PC-9 (cell line): Measurements from ENCODE around the gene IKZF1. TPM values are rescaled to one million over a fixed set of nuclear protein-coding genes. Genes with fewer than 3 reads are reported as not detected.

Experiments used
- BruUV-seq: library from RNA; stranded (reverse); fragments of 400-500 nt; replicated peaks from 2 replicates; lab custom pipeline; 2021; lab: Mats Ljungman, UMichigan
- CTCF ChIA-PET: fragments of 300-600 bp; sonication (Branson Sonifier 250); formaldehyde crosslinking; loops from one replicate; lab custom pipeline; 2022; ENCODE audit warnings: antibody characterized with exemption; lab: Charles Lee
- POLR2A ChIA-PET: fragments of 300-600 bp; sonication (Branson Sonifier 250); formaldehyde crosslinking; loops from one replicate; lab custom pipeline; 2022; ENCODE audit warnings: antibody characterized with exemption; ENCODE audit not compliant: unreplicated experiment; lab: Charles Lee
- DNase-seq, 2 experiments: peaks; one replicate each; pipeline versions ENCODE4 v3.0.0 to v3.0.0-alpha.2; 2015 to 2022; ENCODE audit warnings: mixed read lengths in 1 of 2
- H2AFZ ChIP-seq: fragments of 200-600 bp; sonication (generic); 2 replicates; pipeline ENCODE4 v1.8.1; 2017; ENCODE audit warnings: antibody characterized with exemption
- H3F3A ChIP-seq: fragments of 200-600 bp; sonication (generic); 2 replicates; pipeline ENCODE4 v1.8.1; 2017; ENCODE audit warnings: antibody characterized with exemption, mild to moderate bottlenecking, low read depth; ENCODE audit not compliant: insufficient read depth
- H3K27ac ChIP-seq: fragments of 200-600 bp; sonication (generic); 2 replicates; pipeline ENCODE4 v1.6.1; 2016; ENCODE audit warnings: mixed run types
- H3K27me3 ChIP-seq: fragments of 200-600 bp; sonication (generic); 2 replicates; pipeline ENCODE4 v1.6.1; 2016; ENCODE audit warnings: low read depth, mixed run types; ENCODE audit not compliant: insufficient read depth
- H3K36me3 ChIP-seq: fragments of 200-600 bp; sonication (generic); 2 replicates; pipeline ENCODE4 v1.6.1; 2016; ENCODE audit warnings: low read depth, mixed run types
- H3K4me1 ChIP-seq: fragments of 200-600 bp; sonication (generic); replicated peaks from 2 replicates; pipeline ENCODE4 v1.6.1; 2016; ENCODE audit warnings: mixed run types; ENCODE audit not compliant: insufficient read depth
- H3K4me2 ChIP-seq: fragments of 200-600 bp; sonication (generic); 2 replicates; pipeline ENCODE4 v1.6.1; 2017; ENCODE audit warnings: mixed run types
- H3K4me3 ChIP-seq: fragments of 200-600 bp; sonication (generic); 2 replicates; pipeline ENCODE4 v1.6.1; 2016; ENCODE audit warnings: mixed run types
- H3K79me2 ChIP-seq: fragments of 200-600 bp; sonication (generic); 2 replicates; pipeline ENCODE4 v1.6.1; 2017; ENCODE audit warnings: low read depth, mixed run types
- H3K9me2 ChIP-seq: fragments of 200-600 bp; sonication (generic); 2 replicates; pipeline ENCODE4 v1.8.1; 2017; ENCODE audit warnings: mild to moderate bottlenecking; ENCODE audit not compliant: insufficient read depth
- H3K9me3 ChIP-seq: fragments of 200-600 bp; sonication (generic); 2 replicates; pipeline ENCODE4 v1.8.1; 2016; ENCODE audit warnings: low read depth; ENCODE audit not compliant: insufficient read depth
- H4K20me1 ChIP-seq: fragments of 200-600 bp; sonication (generic); 2 replicates; pipeline ENCODE4 v1.8.1; 2017; ENCODE audit not compliant: insufficient read depth
- EZH2 ChIP-seq: fragments of 200-600 bp; sonication (generic); IDR thresholded peaks from 2 replicates; pipeline ENCODE4 v1.8.0; 2017; ENCODE audit warnings: antibody characterized with exemption, low read depth
- intact Hi-C: fragments of 100-400 bp; cut with micrococcal nuclease; formaldehyde crosslinking; loops from one replicate; pipeline ENCODE4 v1.10.0; 2022; ENCODE audit not compliant: unreplicated experiment
- total RNA-seq: library from RNA; stranded (reverse); gene quantifications from 2 replicates; pipeline ENCODE4 v1.2.3, GENCODE V29; 2021
- TF ChIP-seq, protein P1 (sequence below): fragments of 200-600 bp; sonication (generic); conservative IDR thresholded peaks from 2 replicates; pipeline ENCODE4 v1.6.1; 2017; ENCODE audit warnings: mixed run types, antibody characterized with exemption, mild to moderate bottlenecking, moderate library complexity

Gene IKZF1
- total RNA-seq, 1 experiment from 2014 or later: not detected

DNA sequence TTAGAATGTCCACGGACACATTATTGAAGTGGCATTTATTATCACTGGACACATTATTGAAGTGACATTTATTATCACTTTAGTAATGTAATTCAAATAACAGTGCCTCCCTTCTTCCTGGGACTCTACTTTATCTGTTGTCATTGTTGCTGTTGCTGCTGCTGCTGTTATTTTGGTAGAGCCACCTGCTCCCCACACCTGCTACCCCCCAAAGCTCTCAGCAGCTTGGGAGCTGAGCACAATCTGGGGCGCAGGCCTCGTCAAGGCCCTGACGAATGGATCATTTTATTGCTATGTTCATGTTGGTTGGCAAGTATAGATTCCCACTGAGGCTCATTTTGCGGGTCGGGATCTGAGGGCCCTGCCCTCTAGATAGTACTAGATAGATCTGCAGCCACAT is 120.8 kb downstream of the IKZF1 start:
- Histone ChIP-seq H3F3A (no peaks in the 10 kb centered on the region), H3K9me2 (no peaks in the 10 kb centered on the region)
- intact Hi-C loops: no loop called here

DNA sequence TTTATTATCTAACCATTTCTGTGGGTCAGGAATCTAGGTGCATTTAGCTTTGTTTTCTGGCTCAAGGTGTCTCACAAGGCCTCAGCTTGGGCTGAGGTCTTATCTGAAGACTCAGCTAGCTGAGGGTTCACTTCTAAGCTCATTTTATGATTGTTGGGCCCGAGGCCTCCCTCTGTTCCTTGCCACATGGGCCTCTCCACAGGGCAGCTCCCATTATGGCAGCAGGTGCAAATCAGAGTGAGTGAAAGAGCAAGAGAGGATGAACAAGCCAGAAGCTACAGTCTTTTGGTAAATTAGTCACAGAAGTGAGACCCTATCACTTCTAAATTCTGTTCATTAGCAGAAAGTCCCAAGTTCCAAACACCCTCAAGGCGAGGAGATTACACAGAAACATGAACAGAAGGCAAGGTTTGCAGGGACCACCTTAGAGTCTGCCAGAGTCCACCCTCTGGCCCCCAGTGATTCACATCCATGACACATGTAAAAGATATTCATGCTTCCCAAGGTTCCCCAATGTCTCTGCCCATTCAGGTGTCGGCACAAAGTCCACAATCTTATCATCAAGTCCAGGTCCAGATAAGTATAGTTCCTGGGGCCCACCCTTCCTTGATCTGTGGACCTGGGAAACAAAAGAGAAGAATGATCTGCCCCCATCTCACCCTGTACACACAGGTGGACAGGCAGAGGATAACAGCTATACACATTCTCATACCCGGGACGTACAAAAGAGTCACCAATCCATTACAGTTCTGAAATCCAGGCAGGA is 121.9 kb downstream of the IKZF1 start:
- Histone ChIP-seq H3K9me3 (no peaks in the 10 kb centered on the region), H3K4me1 (no peaks in the 10 kb centered on the region), H3K27me3 (peaks cover 5% of the 10 kb centered on the region; the same call in 1 of the 2 replicates), H3K79me2 (no peaks in the 10 kb centered on the region), H3K4me3 (no peak overlapping the region), H4K20me1 (no peaks in the 10 kb centered on the region), H3K36me3 (no peaks in the 10 kb centered on the region), H3K27ac (no peak overlapping the region), H3K9me2 (no peaks in the 10 kb centered on the region), H2AFZ (no peak overlapping the region), H3K4me2 (no peak overlapping the region), H3F3A (no peaks in the 10 kb centered on the region)
- ChIA-PET CTCF (no interaction called here), POLR2A (no interaction called here)
- TF ChIP-seq EZH2: no peak
- TF ChIP-seq, protein P1, sequence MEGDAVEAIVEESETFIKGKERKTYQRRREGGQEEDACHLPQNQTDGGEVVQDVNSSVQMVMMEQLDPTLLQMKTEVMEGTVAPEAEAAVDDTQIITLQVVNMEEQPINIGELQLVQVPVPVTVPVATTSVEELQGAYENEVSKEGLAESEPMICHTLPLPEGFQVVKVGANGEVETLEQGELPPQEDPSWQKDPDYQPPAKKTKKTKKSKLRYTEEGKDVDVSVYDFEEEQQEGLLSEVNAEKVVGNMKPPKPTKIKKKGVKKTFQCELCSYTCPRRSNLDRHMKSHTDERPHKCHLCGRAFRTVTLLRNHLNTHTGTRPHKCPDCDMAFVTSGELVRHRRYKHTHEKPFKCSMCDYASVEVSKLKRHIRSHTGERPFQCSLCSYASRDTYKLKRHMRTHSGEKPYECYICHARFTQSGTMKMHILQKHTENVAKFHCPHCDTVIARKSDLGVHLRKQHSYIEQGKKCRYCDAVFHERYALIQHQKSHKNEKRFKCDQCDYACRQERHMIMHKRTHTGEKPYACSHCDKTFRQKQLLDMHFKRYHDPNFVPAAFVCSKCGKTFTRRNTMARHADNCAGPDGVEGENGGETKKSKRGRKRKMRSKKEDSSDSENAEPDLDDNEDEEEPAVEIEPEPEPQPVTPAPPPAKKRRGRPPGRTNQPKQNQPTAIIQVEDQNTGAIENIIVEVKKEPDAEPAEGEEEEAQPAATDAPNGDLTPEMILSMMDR: no peak
- no peak for DNase-seq
- BruUV-seq: no TSS peak
- intact Hi-C loops: no loop called here

More for the DNA sequence above, 120.8 kb downstream of the IKZF1 start:
- Histone ChIP-seq H3K9me3 (no peaks in the 10 kb centered on the region), H3K4me1 (no peaks in the 10 kb centered on the region), H3K4me2 (no peak overlapping the region), H3K27me3 (peaks cover 5% of the 10 kb centered on the region; the same call in 1 of the 2 replicates), H3K36me3 (no peaks in the 10 kb centered on the region), H3K4me3 (no peak overlapping the region), H4K20me1 (no peaks in the 10 kb centered on the region), H3K27ac (no peak overlapping the region), H3K79me2 (no peaks in the 10 kb centered on the region), H2AFZ (no peak overlapping the region)
- CTCF ChIA-PET: no interaction called here
- BruUV-seq: no TSS peak
- TF ChIP-seq, protein P1: no peak
- no peak for TF ChIP-seq EZH2
- POLR2A ChIA-PET: no interaction called here
- no peak for DNase-seq

DNA sequence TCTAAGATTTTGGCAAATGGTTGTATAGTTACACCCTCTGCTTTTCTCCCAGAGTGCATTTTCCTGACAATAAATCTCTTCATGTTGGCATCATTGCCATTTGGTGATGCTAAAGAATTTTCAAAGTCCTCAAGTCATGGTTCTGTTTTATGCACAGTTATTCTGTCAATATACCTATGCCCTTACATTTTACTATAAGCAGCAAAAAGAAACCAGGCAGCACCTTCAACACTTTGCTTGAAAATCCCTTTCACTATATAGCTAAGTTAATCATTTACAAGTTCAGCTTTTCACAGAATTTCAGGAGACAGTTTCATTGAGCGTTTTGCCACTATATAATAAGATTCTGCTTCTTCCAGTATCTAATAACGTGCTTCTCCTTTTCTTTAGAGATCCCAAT is 123.0 kb downstream of the IKZF1 start:
- no TSS peak for BruUV-seq
- Histone ChIP-seq H2AFZ (no peak overlapping the region), H3K4me2 (no peak overlapping the region), H3K27ac (no peak overlapping the region), H3K9me3 (no peaks in the 10 kb centered on the region), H4K20me1 (no peaks in the 10 kb centered on the region), H3K36me3 (no peaks in the 10 kb centered on the region), H3F3A (no peaks in the 10 kb centered on the region), H3K4me1 (no peaks in the 10 kb centered on the region), H3K27me3 (peaks cover 5% of the 10 kb centered on the region; the same call in 1 of the 2 replicates), H3K9me2 (no peaks in the 10 kb centered on the region), H3K79me2 (no peaks in the 10 kb centered on the region), H3K4me3 (no peak overlapping the region)
- no peak for DNase-seq
- ChIA-PET CTCF (no interaction called here), POLR2A (no interaction called here)
- TF ChIP-seq EZH2: no peak
- TF ChIP-seq, protein P1: no peak
- intact Hi-C loops: no loop called here
